Endothelial cell of umbilical vein (primary cell): ENCODE measurements around the gene RAD51B. TPM values are rescaled to one million over a fixed set of nuclear protein-coding genes. Genes with fewer than 3 reads are reported as not detected.

ENCODE experiments used
- BruUV-seq: library from RNA; stranded (reverse); fragments of 400-500 nt; replicated peaks from 2 replicates; lab custom pipeline; 2021; lab: Mats Ljungman, UMichigan
- CTCF ChIA-PET: fragments of 300-600, 350-600 bp; sonication (Branson Sonifier 250); formaldehyde crosslinking; loops from one replicate; lab custom pipeline; 2021; ENCODE audit warnings: antibody characterized with exemption, inconsistent platforms; lab: Charles Lee
- POLR2A ChIA-PET: fragments of 300-600, 350-600 bp; sonication (Branson Sonifier 250); formaldehyde crosslinking; loops from one replicate; lab custom pipeline; 2021; ENCODE audit warnings: antibody characterized with exemption, inconsistent platforms; lab: Charles Lee
- DNase-seq: peaks from one replicate; pipeline ENCODE4 v3.0.0-alpha.2; 2011; ENCODE audit warnings: low read depth, low spot score
- FAIRE-seq: peaks from 2 replicates; lab custom pipeline; 2011; peaks lifted over from hg19 to GRCh38; lab: Jason Lieb, UNC
- H2AFZ ChIP-seq: 2 replicates; pipeline ENCODE4 v1.6.0; 2012; ENCODE audit warnings: low read depth, low read length, control low read depth, inconsistent platforms
- H3K27ac ChIP-seq: 2 replicates; pipeline ENCODE4 v1.5.1; 2011; ENCODE audit warnings: low read depth, mild to moderate bottlenecking, control low read depth, low read length, moderate library complexity; ENCODE audit not compliant: insufficient read depth
- H3K27me3 ChIP-seq, 2 experiments: 2 replicates each; pipeline versions ENCODE4 v1.6.0 to v1.6.1; 2011; ENCODE audit warnings: low read length in 2 of 2, mixed read lengths in 1 of 2; ENCODE audit not compliant: control insufficient read depth in 2 of 2, insufficient read depth in 2 of 2
- H3K36me3 ChIP-seq, 2 experiments: 2 replicates in 1 of 2; 3 replicates in 1 of 2; pipeline ENCODE4 v1.5.1; 2011; ENCODE audit warnings: low read length in 2 of 2, mild to moderate bottlenecking in 1 of 2, moderate library complexity in 1 of 2; ENCODE audit not compliant: control insufficient read depth in 2 of 2, insufficient read depth in 2 of 2; ENCODE audit errors: extremely low read depth in 1 of 2
- H3K4me1 ChIP-seq: 3 replicates; pipeline ENCODE4 v1.5.1; 2011; ENCODE audit warnings: mild to moderate bottlenecking, low read length; ENCODE audit not compliant: control insufficient read depth, insufficient read depth; ENCODE audit errors: extremely low read depth
- H3K4me2 ChIP-seq: 2 replicates; pipeline ENCODE4 v1.6.1; 2011; ENCODE audit warnings: low read length, control low read depth, mixed read lengths; ENCODE audit not compliant: insufficient read depth
- H3K4me3 ChIP-seq, 3 experiments: fragments of 200-600 bp in 1 of 3; sonication (generic), shearing (Covaris generic) in 1 of 3; replicated peaks in 1 of 3; 2 replicates each; pipeline ENCODE4 v1.5.1; 2011 to 2016; ENCODE audit warnings: control low read depth in 3 of 3, low read length in 3 of 3, mild to moderate bottlenecking in 2 of 3, inconsistent platforms in 1 of 3, low read depth in 1 of 3, moderate library complexity in 1 of 3; ENCODE audit not compliant: insufficient read depth in 1 of 3
- H3K79me2 ChIP-seq: 2 replicates; pipeline ENCODE4 v1.6.0; 2012; ENCODE audit warnings: low read length, inconsistent platforms; ENCODE audit not compliant: control insufficient read depth, insufficient read depth
- H3K9ac ChIP-seq: replicated peaks from 2 replicates; pipeline ENCODE3; 2011; ENCODE audit warnings: low read length, control low read depth; ENCODE audit not compliant: insufficient read depth; ENCODE audit errors: extremely low read depth
- H3K9me1 ChIP-seq: replicated peaks from 3 replicates; pipeline ENCODE4 v1.6.0; 2011; ENCODE audit warnings: mild to moderate bottlenecking, low read length; ENCODE audit not compliant: control insufficient read depth, insufficient read depth; ENCODE audit errors: extremely low read depth
- H3K9me3 ChIP-seq: replicated peaks from 2 replicates; pipeline ENCODE4 v1.5.1; 2012; ENCODE audit warnings: low read length, inconsistent platforms; ENCODE audit not compliant: control insufficient read depth, insufficient read depth
- H4K20me1 ChIP-seq: replicated peaks from 2 replicates; pipeline ENCODE3; 2011; ENCODE audit warnings: mild to moderate bottlenecking, low read length; ENCODE audit not compliant: control insufficient read depth, insufficient read depth; ENCODE audit errors: extremely low read depth
- EZH2 ChIP-seq: IDR thresholded peaks from 2 replicates; pipeline ENCODE4 v1.6.1; 2012; ENCODE audit warnings: borderline replicate concordance, low read depth, mild to moderate bottlenecking, moderate library complexity, low read length, inconsistent platforms; ENCODE audit not compliant: severe bottlenecking
- FOS ChIP-seq: IDR thresholded peaks from 2 replicates; pipeline ENCODE4 v1.6.1; 2011; ENCODE audit warnings: mild to moderate bottlenecking, low read length, moderate library complexity, borderline replicate concordance; ENCODE audit not compliant: insufficient read depth
- GATA2 ChIP-seq: IDR thresholded peaks from 2 replicates; pipeline ENCODE4 v1.7.0; 2011; ENCODE audit warnings: low read depth, mild to moderate bottlenecking, moderate library complexity, mixed read lengths, low read length; ENCODE audit not compliant: insufficient read length, insufficient read depth
- JUN ChIP-seq: IDR thresholded peaks from 2 replicates; pipeline ENCODE4 v1.6.1; 2011; ENCODE audit warnings: borderline replicate concordance, low read depth; ENCODE audit not compliant: insufficient read length, insufficient read depth
- MYC ChIP-seq: IDR thresholded peaks from one replicate; pipeline ENCODE4 v1.6.1; 2011; ENCODE audit warnings: mild to moderate bottlenecking, low read depth, low read length
- POLR2A ChIP-seq: IDR thresholded peaks from 2 replicates; pipeline ENCODE4 v1.6.1; 2012; ENCODE audit warnings: low read depth, mild to moderate bottlenecking, control low read depth, low read length
- POLR2AphosphoS5 ChIP-seq: IDR thresholded peaks from 2 replicates; pipeline ENCODE4 v1.6.1; 2012; ENCODE audit warnings: low read depth, mild to moderate bottlenecking, control low read depth, low read length, moderate library complexity; ENCODE audit not compliant: insufficient read depth
- dilution Hi-C: fragments of 300-500 bp; cut with MboI; formaldehyde crosslinking; loops from one replicate; pipeline ENCODE4 v1.15.0; 2019; ENCODE audit warnings: low sequenced_read_pairs; ENCODE audit not compliant: extremely low pct_ligation_motif_present
- intact Hi-C: fragments of 100-400 bp; cut with micrococcal nuclease; formaldehyde crosslinking; loops from one replicate; pipeline ENCODE4 v1.10.0; 2022
- polyA plus RNA-seq, 4 experiments: library from polyadenylated mRNA; depleted of rRNA in 3 of 4; stranded (reverse) in 3 of 4; unstranded in 1 of 4; fragments of >200 nt; gene quantifications; 2 replicates each; pipeline versions ENCODE4 v1.2.1 to v1.2.3, GENCODE V29; 2011 to 2012; ENCODE audit warnings: missing spikeins in 1 of 4
- total RNA-seq: library from RNA; stranded (reverse); gene quantifications from 2 replicates; pipeline ENCODE4 v1.2.3, GENCODE V29; 2021
- TF ChIP-seq, protein P1 (sequence below), 2 donors: IDR thresholded peaks; 1 replicate in 1 of 2; 2 replicates in 1 of 2; pipeline ENCODE4 v1.5.1; 2011; ENCODE audit warnings: low read length in 2 of 2, mild to moderate bottlenecking in 2 of 2, moderate library complexity in 2 of 2, control low read depth in 1 of 2, inconsistent platforms in 1 of 2, low read depth in 1 of 2; ENCODE audit not compliant: insufficient read depth in 1 of 2; ENCODE audit errors: extremely low read depth in 1 of 2
- TF ChIP-seq, protein P2 (sequence below): IDR thresholded peaks from 2 replicates; pipeline ENCODE4 v1.6.1; 2011; ENCODE audit not compliant: insufficient read depth, insufficient read length

Gene RAD51B
- total and polyA plus RNA-seq, 2 donors (not counting 3 experiments of a cell fraction or from before 2014, with no cell fraction given), result 3.9 to 19.0 TPM

DNA sequence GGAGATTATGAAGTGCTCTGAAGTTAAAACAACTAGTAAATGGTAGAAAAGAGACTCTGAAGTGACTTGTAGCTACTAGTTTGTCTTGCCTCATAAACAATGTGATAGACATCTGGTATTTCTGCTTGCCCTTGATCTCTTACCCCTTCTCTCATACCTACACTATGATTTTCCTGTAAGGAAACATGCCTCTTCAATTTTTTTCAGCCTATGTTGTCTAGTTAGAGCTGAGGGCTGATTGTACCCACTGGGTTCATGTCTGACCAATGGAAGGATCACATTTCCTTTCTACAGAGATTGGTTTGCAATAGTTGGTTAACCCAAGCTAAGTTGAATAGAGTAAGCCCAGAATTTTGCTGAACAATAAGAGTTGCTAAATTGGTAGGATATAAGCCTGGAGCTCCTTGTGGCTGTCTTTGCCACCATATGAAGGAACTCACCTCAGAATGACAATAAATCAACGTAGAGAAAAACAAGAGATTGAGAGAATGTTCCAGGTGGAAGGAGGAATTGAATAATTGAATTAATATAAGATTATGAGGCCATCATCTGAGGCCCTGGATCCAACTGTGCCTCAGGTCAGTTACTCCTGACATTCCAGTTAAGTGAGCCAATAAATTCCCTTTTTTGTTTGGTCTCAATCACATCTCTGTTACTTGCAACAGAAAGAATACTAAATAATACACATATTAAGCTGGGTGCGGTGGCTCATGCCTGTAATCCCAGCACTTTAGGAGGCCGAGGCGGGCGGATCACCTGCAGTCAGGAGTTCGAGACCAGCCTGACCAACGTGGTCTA lies 626.9 kb downstream of the RAD51B start:
- H3K4me3 ChIP-seq, result no peak overlapping the region
- BruUV-seq, result no TSS peak
- H3K9me3 ChIP-seq, result no peaks in the 10 kb centered on the region
- no peak overlapping the region for H2AFZ ChIP-seq
- no peaks in the 10 kb centered on the region for H3K79me2 ChIP-seq
- ChIA-PET POLR2A (no interaction called here), CTCF (interaction anchor here (1.2 kb wide), 1 partner anchor 34 kb away, joined by 3 read pairs; no protein-coding TSS in a partner anchor)
- intact Hi-C loops (no loop called here), dilution Hi-C loops (no loop called here)
- H3K4me2 ChIP-seq, result no peak overlapping the region
- H3K9me1 ChIP-seq, result no peaks in the 10 kb centered on the region
- no peak for DNase-seq
- H3K27ac ChIP-seq, result no peak overlapping the region
- H4K20me1 ChIP-seq, result no peaks in the 10 kb centered on the region
- FAIRE-seq, result no peak
- no peaks in the 10 kb centered on the region for H3K4me1 ChIP-seq
- no peaks in the 10 kb centered on the region for H3K36me3 ChIP-seq
- H3K27me3 ChIP-seq, result no peaks in the 10 kb centered on the region
- no peak overlapping the region for H3K9ac ChIP-seq
- no peak for TF ChIP-seq FOS
- no peak for TF ChIP-seq EZH2
- no peak for TF ChIP-seq MYC
- no peak for TF ChIP-seq JUN
- TF ChIP-seq, protein P1, sequence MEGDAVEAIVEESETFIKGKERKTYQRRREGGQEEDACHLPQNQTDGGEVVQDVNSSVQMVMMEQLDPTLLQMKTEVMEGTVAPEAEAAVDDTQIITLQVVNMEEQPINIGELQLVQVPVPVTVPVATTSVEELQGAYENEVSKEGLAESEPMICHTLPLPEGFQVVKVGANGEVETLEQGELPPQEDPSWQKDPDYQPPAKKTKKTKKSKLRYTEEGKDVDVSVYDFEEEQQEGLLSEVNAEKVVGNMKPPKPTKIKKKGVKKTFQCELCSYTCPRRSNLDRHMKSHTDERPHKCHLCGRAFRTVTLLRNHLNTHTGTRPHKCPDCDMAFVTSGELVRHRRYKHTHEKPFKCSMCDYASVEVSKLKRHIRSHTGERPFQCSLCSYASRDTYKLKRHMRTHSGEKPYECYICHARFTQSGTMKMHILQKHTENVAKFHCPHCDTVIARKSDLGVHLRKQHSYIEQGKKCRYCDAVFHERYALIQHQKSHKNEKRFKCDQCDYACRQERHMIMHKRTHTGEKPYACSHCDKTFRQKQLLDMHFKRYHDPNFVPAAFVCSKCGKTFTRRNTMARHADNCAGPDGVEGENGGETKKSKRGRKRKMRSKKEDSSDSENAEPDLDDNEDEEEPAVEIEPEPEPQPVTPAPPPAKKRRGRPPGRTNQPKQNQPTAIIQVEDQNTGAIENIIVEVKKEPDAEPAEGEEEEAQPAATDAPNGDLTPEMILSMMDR (IDR thresholded peaks at IDR 0.05; ENCODE audit: extremely low read depth in 1 of 2, insufficient read depth in 1 of 2, low read depth in 1 of 2, low read length in 2 of 2), result no peak
- TF ChIP-seq POLR2AphosphoS5, result no peak
- TF ChIP-seq, protein P2, sequence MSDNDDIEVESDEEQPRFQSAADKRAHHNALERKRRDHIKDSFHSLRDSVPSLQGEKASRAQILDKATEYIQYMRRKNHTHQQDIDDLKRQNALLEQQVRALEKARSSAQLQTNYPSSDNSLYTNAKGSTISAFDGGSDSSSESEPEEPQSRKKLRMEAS, result no peak
- TF ChIP-seq GATA2, result no peak
- no peak for TF ChIP-seq POLR2A
